GM12892 (cell line): ENCODE results near the gene RASGEF1C.
"Not testable (repeated sequence)": the region's sequence is repeated elsewhere in the genome, so short reads cannot be mapped to it uniquely, and the experiment has no call there.

Source experiments
- POLR2A ChIP-seq: IDR thresholded peaks from 2 replicates; pipeline ENCODE4 v1.6.1; 2011; ENCODE audit warnings: low read depth, low read length, control low read depth
- POLR2AphosphoS5 ChIP-seq: IDR thresholded peaks from 2 replicates; pipeline ENCODE4 v1.6.1; 2011; ENCODE audit warnings: low read depth, low read length, control low read depth
- TAF1 ChIP-seq: IDR thresholded peaks from 2 replicates; pipeline ENCODE4 v1.6.1; 2011; ENCODE audit warnings: low read depth, mild to moderate bottlenecking, control low read depth, low read length, borderline replicate concordance

- not testable (repeated sequence) for TF ChIP-seq TAF1, POLR2A, POLR2AphosphoS5
Observed at GRCh38 chr5:180089628-180090027, 119.4 kb downstream of the RASGEF1C start.
